Thymus (tissue), 14 donors: ENCODE measurements around the gene HSD17B8. TPM values are rescaled to one million over a fixed set of nuclear protein-coding genes. Genes with fewer than 3 reads are reported as not detected.

Experiments
- DNase-seq, 9 donors: peaks; one replicate each; pipeline ENCODE4 v3.0.0-alpha.2; 2013; ENCODE audit warnings: low spot score in 9 of 9, low read depth in 6 of 9, missing footprints in 1 of 9
- H3K27ac ChIP-seq, 2 donors: one replicate each; pipeline ENCODE4 v1.5.1; 2013; ENCODE audit warnings: control low read depth in 1 of 2, low read depth in 1 of 2, low read length in 1 of 2, mild to moderate bottlenecking in 1 of 2, moderate library complexity in 1 of 2
- H3K27me3 ChIP-seq, 2 donors: one replicate each; pipeline ENCODE4 v1.5.1; 2013; ENCODE audit warnings: low read length in 1 of 2; ENCODE audit not compliant: control insufficient read depth in 2 of 2, insufficient read depth in 1 of 2
- H3K36me3 ChIP-seq, 2 donors: one replicate each; pipeline ENCODE4 v1.5.1; 2013; ENCODE audit warnings: low read length in 1 of 2, mild to moderate bottlenecking in 1 of 2, moderate library complexity in 1 of 2; ENCODE audit not compliant: control insufficient read depth in 2 of 2, insufficient read depth in 2 of 2
- H3K4me1 ChIP-seq, 2 donors: one replicate each; pipeline ENCODE4 v1.5.1; 2013; ENCODE audit warnings: low read length in 2 of 2; ENCODE audit not compliant: control insufficient read depth in 2 of 2, insufficient read depth in 2 of 2
- H3K4me3 ChIP-seq, 2 donors: one replicate each; pipeline ENCODE4 v1.5.1; 2013; ENCODE audit warnings: low read length in 2 of 2, control low read depth in 1 of 2, mild to moderate bottlenecking in 1 of 2
- H3K9me3 ChIP-seq, 2 donors: one replicate each; pipeline ENCODE4 v1.5.1; 2013; ENCODE audit warnings: low read length in 1 of 2, mild to moderate bottlenecking in 1 of 2; ENCODE audit not compliant: control insufficient read depth in 2 of 2, insufficient read depth in 1 of 2
- WGBS: extraction: QIAGEN DNeasy Blood & Tissue Kit; methylation state at CpG from one replicate; pipeline ENCODE4 v1.1.7; 2013; 5-methylcytosine and 5-hydroxymethylcytosine counted together
- long read RNA-seq, 10 donors: transcript quantifications; one replicate each; lab custom pipeline, GENCODE V29; 2026
- polyA plus RNA-seq: library from polyadenylated mRNA; stranded (reverse); fragments of 200-250 nt; gene quantifications from one replicate; pipeline ENCODE4 v1.2.3, GENCODE V29; 2013
- total RNA-seq: library from RNA; stranded (reverse); fragments of 120-200 nt; gene quantifications from one replicate; pipeline ENCODE4 v1.2.4, GENCODE V29; 2013
- donor health status: healthy.

The HSD17B8 gene
- total RNA-seq = 31.3 TPM
- polyA plus RNA-seq = 15.7 TPM
- long read RNA-seq, donor 1, partial matches to known transcripts = 0 of 1 reads
- long read RNA-seq, donor 1, other reads (novel, unspliced or antisense) = 0 of 1 reads
- long read RNA-seq, donor 2 = 0 reads
- long read RNA-seq, donor 3, transcript HSD17B8-203 (9 exons, 990 nt) = major isoform, 8 of 8 reads
- long read RNA-seq, donor 3, partial matches to known transcripts = 0 of 8 reads
- long read RNA-seq, donor 3, other reads (novel, unspliced or antisense) = 0 of 8 reads
- long read RNA-seq, donor 4, partial matches to known transcripts = 0 of 4 reads
- long read RNA-seq, donor 4, other reads (novel, unspliced or antisense) = 0 of 4 reads
- long read RNA-seq, donor 5, transcript HSD17B8-203 (9 exons, 990 nt) = major isoform, 18 of 18 reads
- long read RNA-seq, donor 5, partial matches to known transcripts = 0 of 18 reads
- long read RNA-seq, donor 5, other reads (novel, unspliced or antisense) = 0 of 18 reads
- long read RNA-seq, donor 6, transcript HSD17B8-203 (9 exons, 990 nt) = major isoform, 6 of 6 reads
- long read RNA-seq, donor 6, partial matches to known transcripts = 0 of 6 reads
- long read RNA-seq, donor 6, other reads (novel, unspliced or antisense) = 0 of 6 reads
- long read RNA-seq, donor 7, transcript HSD17B8-203 (9 exons, 990 nt) = major isoform, 13 of 13 reads
- long read RNA-seq, donor 7, partial matches to known transcripts = 0 of 13 reads
- long read RNA-seq, donor 7, other reads (novel, unspliced or antisense) = 0 of 13 reads
- long read RNA-seq, donor 8, partial matches to known transcripts = 0 of 2 reads
- long read RNA-seq, donor 8, other reads (novel, unspliced or antisense) = 0 of 2 reads
- long read RNA-seq, donor 9, partial matches to known transcripts = 0 of 2 reads
- long read RNA-seq, donor 9, other reads (novel, unspliced or antisense) = 0 of 2 reads
- long read RNA-seq, donor 10, transcript HSD17B8-203 (9 exons, 990 nt) = major isoform, 10 of 10 reads
- long read RNA-seq, donor 10, partial matches to known transcripts = 0 of 10 reads
- long read RNA-seq, donor 10, other reads (novel, unspliced or antisense) = 0 of 10 reads

DNA sequence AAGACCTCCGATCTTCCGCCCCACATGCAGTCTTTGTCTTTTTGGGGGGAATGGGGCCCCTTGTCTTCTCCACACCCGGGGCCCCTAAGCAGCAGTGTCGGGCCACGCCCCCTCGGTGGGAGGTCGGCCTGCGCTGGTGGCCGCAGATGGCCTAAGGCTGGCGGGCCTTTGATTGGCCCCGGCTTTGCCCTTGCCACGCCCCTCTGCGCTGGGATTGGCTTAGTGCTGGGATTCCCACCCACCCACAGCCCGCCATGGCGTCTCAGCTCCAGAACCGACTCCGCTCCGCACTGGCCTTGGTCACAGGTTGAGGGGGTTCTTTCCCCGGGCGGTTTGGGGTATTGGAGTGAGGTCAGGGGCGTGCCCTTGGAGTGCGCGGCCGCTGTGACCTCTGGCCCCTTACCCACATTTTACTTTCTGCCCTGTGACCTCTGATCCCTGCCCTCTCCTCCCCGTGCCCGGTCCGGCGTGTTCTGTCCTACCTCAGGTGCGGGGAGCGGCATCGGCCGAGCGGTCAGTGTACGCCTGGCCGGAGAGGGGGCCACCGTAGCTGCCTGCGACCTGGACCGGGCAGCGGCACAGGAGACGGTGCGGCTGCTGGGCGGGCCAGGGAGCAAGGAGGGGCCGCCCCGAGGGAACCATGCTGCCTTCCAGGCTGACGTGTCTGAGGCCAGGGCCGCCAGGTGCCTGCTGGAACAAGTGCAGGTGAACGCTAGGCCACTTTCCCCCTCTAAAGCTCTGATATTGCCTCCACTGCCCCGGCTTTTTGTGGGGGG is at the start of gene HSD17B8:
Gene HSD17B8 (plus strand): TSS at position 241 of the 776 bp plus-strand sequence. CDS start 14 bp downstream, at position 255.
- H3K4me1 ChIP-seq = peaks cover 28 to 70% of the 10 kb centered on the region in 2 donors
- peak within 1 kb of the TSS; percentile 53 to 56 for H3K27ac ChIP-seq
- under 1% methylated on average over 48 of the region's 48 CpGs for WGBS

DNA sequence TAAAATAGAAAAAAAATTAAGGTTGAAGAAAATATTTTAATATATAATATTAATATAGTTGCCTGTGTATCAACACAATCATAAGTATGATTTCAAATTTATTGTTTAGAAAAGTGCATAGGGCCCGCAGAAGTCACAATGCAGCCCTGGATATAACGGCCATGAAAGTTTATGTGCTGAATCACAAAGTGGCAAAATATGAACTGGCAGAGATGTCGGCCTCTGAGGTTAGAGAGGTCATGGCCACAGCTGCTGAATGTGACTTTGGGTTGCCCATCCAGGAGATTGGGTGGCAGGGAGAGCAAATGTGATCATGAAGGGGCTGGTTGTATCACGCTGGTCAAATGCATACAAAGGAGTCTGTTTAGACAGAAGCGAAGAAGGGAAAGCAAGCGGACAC is 47.9 kb upstream of the HSD17B8 start:
- peaks cover 0 to 2% of the 10 kb centered on the region in 2 donors for H3K9me3 ChIP-seq
- no peak overlapping the region for H3K27ac ChIP-seq
- WGBS = 98% methylated on average over 6 of the region's 6 CpGs
- no peaks in the 10 kb centered on the region for H3K36me3 ChIP-seq
- H3K4me1 ChIP-seq = peaks cover 0 to 4% of the 10 kb centered on the region in 2 donors
- H3K27me3 ChIP-seq = peaks cover 0 to 13% of the 10 kb centered on the region in 2 donors
- DNase-seq = no peak
- H3K4me3 ChIP-seq = no peak overlapping the region

More for the DNA sequence above, at the start of gene HSD17B8:
- Histone ChIP-seq H3K9me3 (no peaks in the 10 kb centered on the region), H3K36me3 (peaks cover 15 to 29% of the 10 kb centered on the region in 2 donors), H3K27me3 (peaks cover 0 to 13% of the 10 kb centered on the region in 2 donors), H3K4me3 (peak within 1 kb of the TSS; percentile 70 to 86)
- DNase-seq = peak; percentile 79 to 95 (median 84)

GRCh38 chr6:33156964-33157363 is 47.5 kb upstream of the HSD17B8 start:
- no peaks in the 10 kb centered on the region for H3K36me3 ChIP-seq
- H3K27ac ChIP-seq = no peak overlapping the region
- no peaks in the 10 kb centered on the region for H3K9me3 ChIP-seq
- H3K27me3 ChIP-seq = peaks cover 0 to 17% of the 10 kb centered on the region in 2 donors
- 97% methylated on average over 2 of the region's 2 CpGs for WGBS
- no peak for DNase-seq
- no peak overlapping the region for H3K4me3 ChIP-seq
- H3K4me1 ChIP-seq = peaks cover 0 to 8% of the 10 kb centered on the region in 2 donors

DNA sequence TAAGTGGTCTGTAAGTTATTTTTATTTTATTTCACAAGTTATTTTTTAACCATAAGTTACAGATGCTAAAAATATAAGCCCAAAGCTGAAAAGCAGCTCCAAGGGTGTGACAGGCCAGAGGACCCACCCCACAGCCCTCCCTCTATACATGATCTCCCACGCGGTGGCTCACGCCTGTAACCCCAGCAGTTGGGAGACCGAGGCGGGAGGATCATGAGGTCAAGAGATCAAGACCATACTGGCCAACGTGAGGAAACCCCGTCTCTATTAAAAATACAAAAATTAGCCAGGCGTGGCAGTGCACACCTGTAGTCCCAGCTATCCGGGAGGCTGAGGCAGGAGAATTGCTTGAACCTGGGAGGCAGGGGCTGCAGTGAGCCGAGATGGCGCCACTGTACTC is 44.4 kb upstream of the HSD17B8 start:
- Histone ChIP-seq H3K4me3 (no peak overlapping the region), H3K9me3 (peaks cover 0 to 4% of the 10 kb centered on the region in 2 donors), H3K27ac (no peak overlapping the region), H3K27me3 (peaks cover 0 to 40% of the 10 kb centered on the region in 2 donors), H3K36me3 (no peaks in the 10 kb centered on the region), H3K4me1 (peaks cover 0 to 8% of the 10 kb centered on the region in 2 donors)
- WGBS = 96% methylated on average over 11 of the region's 11 CpGs
- no peak for DNase-seq

GRCh38 chr6:33160728-33161344 is 43.6 kb upstream of the HSD17B8 start:
- WGBS = 76% methylated on average over 13 of the region's 13 CpGs
- Histone ChIP-seq H3K4me3 (no peak overlapping the region), H3K27me3 (peaks cover 0 to 43% of the 10 kb centered on the region in 2 donors), H3K27ac (no peak overlapping the region), H3K4me1 (peaks cover 0 to 8% of the 10 kb centered on the region in 2 donors), H3K9me3 (peaks cover 0 to 4% of the 10 kb centered on the region in 2 donors), H3K36me3 (no peaks in the 10 kb centered on the region)
- no peak for DNase-seq

DNA sequence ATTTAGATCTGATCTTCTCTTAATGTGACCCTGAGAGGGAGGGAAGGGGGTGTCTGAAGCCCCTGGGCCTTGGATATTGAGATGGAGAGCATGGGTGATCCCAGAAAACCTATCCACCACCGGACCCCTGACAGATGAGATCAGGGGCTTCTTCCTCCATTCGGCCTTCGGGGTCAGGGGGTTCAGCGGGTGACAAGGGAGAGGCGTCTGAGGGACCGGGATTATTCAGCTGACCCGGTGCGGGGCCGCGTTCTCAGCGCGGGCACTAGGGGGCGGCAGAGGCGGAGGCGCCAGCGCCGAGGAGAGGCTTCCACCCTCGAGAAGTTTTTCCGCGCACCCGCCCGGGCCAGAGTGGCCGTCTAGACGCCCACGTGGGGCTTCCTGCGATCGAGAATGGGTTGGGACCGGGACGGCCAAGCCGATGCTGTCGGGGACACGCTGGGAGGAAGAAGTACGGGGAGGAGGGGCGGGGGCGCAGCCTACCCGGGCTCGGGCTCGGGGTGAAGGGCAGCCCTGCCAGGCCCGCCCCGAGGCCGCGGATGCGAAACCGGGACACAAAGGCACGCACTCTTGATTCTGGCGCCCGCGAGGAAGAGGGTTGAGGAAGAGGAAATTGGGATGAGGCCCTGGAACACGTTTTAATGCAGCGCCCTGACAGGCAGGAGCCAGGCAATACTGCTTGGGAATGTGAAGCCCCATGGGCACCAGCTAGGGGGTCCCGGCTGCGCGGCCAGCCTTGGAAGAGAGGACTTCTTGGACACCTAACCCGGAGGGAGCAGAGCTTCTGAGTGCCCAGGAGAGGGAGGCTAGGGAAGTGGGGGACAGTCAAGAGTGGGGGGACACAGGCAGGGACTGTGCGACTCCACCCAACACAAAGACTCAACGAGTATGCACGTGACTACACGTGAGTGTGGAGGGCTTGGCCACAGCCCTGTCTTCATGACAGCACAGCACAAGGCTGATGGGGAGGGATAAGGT is 42.8 kb upstream of the HSD17B8 start:
- H3K9me3 ChIP-seq = peaks cover 0 to 4% of the 10 kb centered on the region in 2 donors
- peak in 8 of 9 donors; percentile 35 to 74 (median 57) for DNase-seq
- 11% methylated on average over 58 of the region's 58 CpGs for WGBS
- H3K27me3 ChIP-seq = peaks cover 0 to 47% of the 10 kb centered on the region in 2 donors
- H3K27ac ChIP-seq = no peak overlapping the region
- H3K36me3 ChIP-seq = no peaks in the 10 kb centered on the region
- peaks cover 0 to 8% of the 10 kb centered on the region in 2 donors for H3K4me1 ChIP-seq
- peak overlapping the region; percentile 42 for H3K4me3 ChIP-seq

DNA sequence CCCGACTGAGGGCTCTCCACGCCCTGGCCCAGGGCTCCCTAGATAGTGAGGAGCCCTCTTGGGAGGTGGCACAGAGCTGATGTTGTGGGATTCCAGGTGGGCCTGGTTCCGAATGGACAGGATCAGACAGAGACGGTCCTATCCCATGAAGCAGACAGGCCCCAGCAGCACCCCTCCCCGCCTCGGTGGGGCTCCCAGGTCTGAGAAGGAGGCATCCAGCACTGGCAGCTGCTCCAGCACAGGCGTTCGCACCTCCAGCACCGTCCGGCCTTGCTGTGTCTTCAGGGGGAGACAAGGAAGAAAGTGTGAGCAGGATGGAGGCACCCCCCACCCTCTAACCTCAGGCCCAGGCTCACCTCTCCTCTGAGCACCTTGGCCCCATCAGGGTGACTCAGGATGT is 40.9 kb upstream of the HSD17B8 start:
- H3K9me3 ChIP-seq = peaks cover 0 to 4% of the 10 kb centered on the region in 2 donors
- H3K27ac ChIP-seq = no peak overlapping the region
- WGBS = 94% methylated on average over 10 of the region's 10 CpGs
- H3K27me3 ChIP-seq = peaks cover 0 to 49% of the 10 kb centered on the region in 2 donors
- no peak for DNase-seq
- peaks cover 0 to 8% of the 10 kb centered on the region in 2 donors for H3K4me1 ChIP-seq
- no peaks in the 10 kb centered on the region for H3K36me3 ChIP-seq
- no peak overlapping the region for H3K4me3 ChIP-seq
